Adrenal gland (tissue), 5 donors: ENCODE data around the gene PZP.

Experiments used
- POLR2A ChIP-seq, 2 donors: fragments of 450-650 bp; IDR thresholded peaks; one replicate each; pipeline ENCODE4 v1.6.1; 2017; ENCODE audit warnings: antibody characterized with exemption in 2 of 2, mild to moderate bottlenecking in 2 of 2, moderate library complexity in 1 of 2
- TF ChIP-seq, protein P1 (sequence below), 6 experiments: fragments of 450-650 bp in 4 of 6; fragments of 200-600 bp in 2 of 6; sonication (generic) in 1 of 6; IDR thresholded peaks; 1 replicate in 5 of 6; 2 replicates in 1 of 6; pipeline versions ENCODE4 v1.5.1 to v1.8.0; 2016 to 2021; ENCODE audit warnings: antibody characterized with exemption in 6 of 6, mild to moderate bottlenecking in 2 of 6, moderate library complexity in 1 of 6
- donor health status: DM: no; HTN: no; CAD: no.

GRCh38 chr12:9133216-9133916 lies 74.8 kb downstream of the PZP start:
- no peak for TF ChIP-seq POLR2A (IDR thresholded peaks at IDR 0.05)
- TF ChIP-seq, protein P1, sequence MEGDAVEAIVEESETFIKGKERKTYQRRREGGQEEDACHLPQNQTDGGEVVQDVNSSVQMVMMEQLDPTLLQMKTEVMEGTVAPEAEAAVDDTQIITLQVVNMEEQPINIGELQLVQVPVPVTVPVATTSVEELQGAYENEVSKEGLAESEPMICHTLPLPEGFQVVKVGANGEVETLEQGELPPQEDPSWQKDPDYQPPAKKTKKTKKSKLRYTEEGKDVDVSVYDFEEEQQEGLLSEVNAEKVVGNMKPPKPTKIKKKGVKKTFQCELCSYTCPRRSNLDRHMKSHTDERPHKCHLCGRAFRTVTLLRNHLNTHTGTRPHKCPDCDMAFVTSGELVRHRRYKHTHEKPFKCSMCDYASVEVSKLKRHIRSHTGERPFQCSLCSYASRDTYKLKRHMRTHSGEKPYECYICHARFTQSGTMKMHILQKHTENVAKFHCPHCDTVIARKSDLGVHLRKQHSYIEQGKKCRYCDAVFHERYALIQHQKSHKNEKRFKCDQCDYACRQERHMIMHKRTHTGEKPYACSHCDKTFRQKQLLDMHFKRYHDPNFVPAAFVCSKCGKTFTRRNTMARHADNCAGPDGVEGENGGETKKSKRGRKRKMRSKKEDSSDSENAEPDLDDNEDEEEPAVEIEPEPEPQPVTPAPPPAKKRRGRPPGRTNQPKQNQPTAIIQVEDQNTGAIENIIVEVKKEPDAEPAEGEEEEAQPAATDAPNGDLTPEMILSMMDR (IDR thresholded peaks at IDR 0.05), result no peak
